Effector memory CD4-positive, alpha-beta T cell (primary cell): ENCODE data around the gene ARHGAP18.

Source experiments
- DNase-seq, 3 donors: peaks; one replicate each; pipeline ENCODE4 v3.0.0-alpha.2; 2020
- H3K27ac ChIP-seq: 2 replicates; pipeline ENCODE4 v1.7.0; 2013; ENCODE audit warnings: mild to moderate bottlenecking, low read length, moderate library complexity; ENCODE audit not compliant: insufficient read depth, poor library complexity, severe bottlenecking
- H3K27me3 ChIP-seq: replicated peaks from 2 replicates; pipeline ENCODE4 v1.7.0; 2013; ENCODE audit warnings: mild to moderate bottlenecking, low read length; ENCODE audit not compliant: insufficient read depth, control insufficient read depth, poor library complexity, severe bottlenecking
- H3K36me3 ChIP-seq: 2 replicates; pipeline ENCODE4 v1.7.0; 2013; ENCODE audit warnings: mild to moderate bottlenecking, low read length, moderate library complexity; ENCODE audit not compliant: control insufficient read depth, insufficient read depth
- H3K4me1 ChIP-seq: 2 replicates; pipeline ENCODE4 v1.7.0; 2013; ENCODE audit warnings: low read length, mild to moderate bottlenecking; ENCODE audit not compliant: control insufficient read depth, insufficient read depth, poor library complexity, severe bottlenecking
- H3K4me3 ChIP-seq: 2 replicates; pipeline ENCODE4 v1.7.0; 2013; ENCODE audit warnings: low read length, low read depth, mild to moderate bottlenecking; ENCODE audit not compliant: insufficient read depth, poor library complexity, severe bottlenecking
- H3K9me3 ChIP-seq: 2 replicates; pipeline ENCODE4 v1.7.0; 2013; ENCODE audit warnings: mild to moderate bottlenecking, low read length, moderate library complexity; ENCODE audit not compliant: control insufficient read depth
- total RNA-seq, 3 donors: gene quantifications; one replicate each; lab custom pipeline; 2026; lab: John Stamatoyannopoulos, UW

The ARHGAP18 gene
- total RNA-seq = 11.1 to 14.7 (median 11.8) reads per million in 3 donors

GRCh38 chr6:129709769-129710449 is at the start of gene ARHGAP18:
Gene ARHGAP18, minus strand, starts transcription at chr6:129710177. Its CDS starts 41 bp downstream, at chr6:129710136.
- Histone ChIP-seq H3K4me3 (peak within 1 kb of the TSS; percentile 93), H3K27me3 (no peaks in the 10 kb centered on the region), H3K27ac (peak within 1 kb of the TSS; percentile 58), H3K4me1 (peaks cover 5% of the 10 kb centered on the region), H3K36me3 (no peaks in the 10 kb centered on the region), H3K9me3 (no peaks in the 10 kb centered on the region)
- peak; percentile 59 to 66 (median 62) for DNase-seq

- Histone ChIP-seq H3K36me3 (no peaks in the 10 kb centered on the region), H3K9me3 (no peaks in the 10 kb centered on the region), H3K4me3 (no peak overlapping the region), H3K4me1 (peaks cover 5% of the 10 kb centered on the region), H3K27ac (no peak overlapping the region), H3K27me3 (no peaks in the 10 kb centered on the region)
- no peak for DNase-seq
Observed at GRCh38 chr6:129755787-129756186, 45.8 kb upstream of the ARHGAP18 start.

- no peaks in the 10 kb centered on the region for H3K36me3 ChIP-seq
- no peak for DNase-seq
- H3K4me1 ChIP-seq = peaks cover 15% of the 10 kb centered on the region
- no peak overlapping the region for H3K27ac ChIP-seq
- no peak overlapping the region for H3K4me3 ChIP-seq
- H3K27me3 ChIP-seq = no peaks in the 10 kb centered on the region
- H3K9me3 ChIP-seq = no peaks in the 10 kb centered on the region
Observed at GRCh38 chr6:129754750-129755149, 44.8 kb upstream of the ARHGAP18 start.

GRCh38 chr6:129753422-129753821 is 43.4 kb upstream of the ARHGAP18 start:
- H3K4me1 ChIP-seq = peaks cover 26% of the 10 kb centered on the region
- H3K9me3 ChIP-seq = no peaks in the 10 kb centered on the region
- no peak overlapping the region for H3K27ac ChIP-seq
- H3K4me3 ChIP-seq = no peak overlapping the region
- H3K27me3 ChIP-seq = no peaks in the 10 kb centered on the region
- no peak for DNase-seq
- no peaks in the 10 kb centered on the region for H3K36me3 ChIP-seq

GRCh38 chr6:129751384-129751783 is 41.4 kb upstream of the ARHGAP18 start:
- no peak overlapping the region for H3K27ac ChIP-seq
- no peaks in the 10 kb centered on the region for H3K9me3 ChIP-seq
- no peak for DNase-seq
- H3K36me3 ChIP-seq = no peaks in the 10 kb centered on the region
- peaks cover 35% of the 10 kb centered on the region for H3K4me1 ChIP-seq
- no peaks in the 10 kb centered on the region for H3K27me3 ChIP-seq
- no peak overlapping the region for H3K4me3 ChIP-seq

- peak overlapping the region; percentile 53 for H3K27ac ChIP-seq
- no peak overlapping the region for H3K4me3 ChIP-seq
- no peak for DNase-seq
- peaks cover 35% of the 10 kb centered on the region for H3K4me1 ChIP-seq
- no peaks in the 10 kb centered on the region for H3K27me3 ChIP-seq
- H3K9me3 ChIP-seq = no peaks in the 10 kb centered on the region
- no peaks in the 10 kb centered on the region for H3K36me3 ChIP-seq
Observed at GRCh38 chr6:129750360-129750759, 40.4 kb upstream of the ARHGAP18 start.

GRCh38 chr6:129749749-129750120 is 39.8 kb upstream of the ARHGAP18 start:
- Histone ChIP-seq H3K36me3 (no peaks in the 10 kb centered on the region), H3K27me3 (no peaks in the 10 kb centered on the region), H3K4me3 (peak overlapping the region; percentile 7), H3K4me1 (peaks cover 35% of the 10 kb centered on the region), H3K9me3 (no peaks in the 10 kb centered on the region), H3K27ac (peak overlapping the region; percentile 53)
- DNase-seq = no peak

GRCh38 chr6:129748901-129749748 is 39.1 kb upstream of the ARHGAP18 start:
- Histone ChIP-seq H3K4me1 (peaks cover 35% of the 10 kb centered on the region), H3K27me3 (no peaks in the 10 kb centered on the region), H3K27ac (peak overlapping the region; percentile 53), H3K4me3 (peak overlapping the region; percentile 27), H3K36me3 (no peaks in the 10 kb centered on the region), H3K9me3 (no peaks in the 10 kb centered on the region)
- DNase-seq = no peak

- H3K9me3 ChIP-seq = no peaks in the 10 kb centered on the region
- H3K27me3 ChIP-seq = no peaks in the 10 kb centered on the region
- peaks cover 35% of the 10 kb centered on the region for H3K4me1 ChIP-seq
- peak in 2 of 3 donors; percentile 12 to 24 for DNase-seq
- peak overlapping the region; percentile 27 for H3K4me3 ChIP-seq
- no peaks in the 10 kb centered on the region for H3K36me3 ChIP-seq
- peak overlapping the region; percentile 53 for H3K27ac ChIP-seq
Observed at GRCh38 chr6:129748212-129748900, 38.4 kb upstream of the ARHGAP18 start.
